WTC11 (cell line): Measurements from ENCODE around the gene HLTF. TPM values are rescaled to one million over a fixed set of nuclear protein-coding genes. Genes with fewer than 3 reads are reported as not detected.

Experiments
- ATAC-seq: fragments of 200-7000 bp; cut with Tn5 transposase; 2 replicates; pipeline ENCODE4 v1.10.0; 2021; ENCODE audit warnings: mild to moderate bottlenecking, moderate library complexity
- CTCF ChIA-PET: fragments of 300-600 bp; sonication (Branson Sonifier 250); formaldehyde crosslinking; loops from one replicate; lab custom pipeline; 2021; ENCODE audit warnings: antibody characterized with exemption; lab: Charles Lee
- POLR2A ChIA-PET: fragments of 350-600 bp; sonication (Branson Sonifier 250); formaldehyde crosslinking; loops from one replicate; lab custom pipeline; 2021; ENCODE audit warnings: antibody characterized with exemption; lab: Charles Lee
- DNase-seq: peaks from one replicate; pipeline ENCODE4 v3.0.0; 2021; ENCODE audit warnings: low spot score
- H3K27ac Mint-ChIP-seq: 2 replicates; pipeline ENCODE4 v1.8.0; 2021; ENCODE audit warnings: mixed read lengths
- H3K27me3 Mint-ChIP-seq: 2 replicates; pipeline ENCODE4 v1.8.0; 2021; ENCODE audit warnings: low read depth, mild to moderate bottlenecking, moderate library complexity, mixed read lengths
- H3K36me3 Mint-ChIP-seq: 2 replicates; pipeline ENCODE4 v1.8.0; 2021; ENCODE audit warnings: mixed read lengths
- H3K4me1 Mint-ChIP-seq: 2 replicates; pipeline ENCODE4 v1.8.0; 2022; ENCODE audit warnings: mixed read lengths
- H3K4me3 Mint-ChIP-seq: 2 replicates; pipeline ENCODE4 v1.8.0; 2021; ENCODE audit warnings: mild to moderate bottlenecking, moderate library complexity, mixed read lengths
- H3K9me3 Mint-ChIP-seq: 2 replicates; pipeline ENCODE4 v1.8.0; 2021; ENCODE audit warnings: mixed read lengths
- ATF6 ChIP-seq: sonication (generic); formaldehyde crosslinking; IDR thresholded peaks from 2 replicates; pipeline ENCODE4 v1.8.1; 2023; ENCODE audit warnings: mild to moderate bottlenecking, missing genetic modification reagents
- CDX4 ChIP-seq: fragments of 250-450 bp; sonication (Bioruptor Pico); IDR thresholded peaks from 2 replicates; pipeline ENCODE4 v1.9.0; 2021; ENCODE audit warnings: moderate library complexity, mild to moderate bottlenecking, inconsistent platforms, borderline replicate concordance
- CREB1 ChIP-seq: sonication (generic); formaldehyde crosslinking; IDR thresholded peaks from 2 replicates; pipeline ENCODE4 v1.8.0; 2023; ENCODE audit warnings: mild to moderate bottlenecking, missing genetic modification reagents
- CTCF ChIP-seq: fragments of 200-600 bp; IDR thresholded peaks from 2 replicates; pipeline ENCODE4 v1.8.0; 2022; ENCODE audit warnings: antibody characterized with exemption
- ESRRA ChIP-seq: sonication (generic); formaldehyde crosslinking; IDR thresholded peaks from 2 replicates; pipeline ENCODE4 v1.8.1; 2022; ENCODE audit warnings: mild to moderate bottlenecking, missing genetic modification reagents, borderline replicate concordance
- FOXJ3 ChIP-seq: sonication (generic); formaldehyde crosslinking; IDR thresholded peaks from 2 replicates; pipeline ENCODE4 v1.9.0; 2021; ENCODE audit warnings: missing genetic modification reagents, mild to moderate bottlenecking, borderline replicate concordance
- FOXK1 ChIP-seq: sonication (generic); formaldehyde crosslinking; IDR thresholded peaks from 2 replicates; pipeline ENCODE4 v1.8.0; 2022; ENCODE audit warnings: mild to moderate bottlenecking, moderate library complexity, missing genetic modification reagents
- FOXP4 ChIP-seq: sonication (generic); formaldehyde crosslinking; IDR thresholded peaks from 2 replicates; pipeline ENCODE4 v1.8.0; 2022; ENCODE audit warnings: mild to moderate bottlenecking, missing genetic modification reagents
- GABPB1 ChIP-seq: sonication (generic); formaldehyde crosslinking; IDR thresholded peaks from 2 replicates; pipeline ENCODE4 v1.8.1; 2023; ENCODE audit warnings: mild to moderate bottlenecking, missing genetic modification reagents
- GTF2I ChIP-seq: fragments of 250-450 bp; sonication (Bioruptor Pico); conservative IDR thresholded peaks from 2 replicates; pipeline ENCODE4 v1.4.0; 2021; ENCODE audit warnings: mild to moderate bottlenecking
- JUN ChIP-seq: sonication (generic); formaldehyde crosslinking; IDR thresholded peaks from 2 replicates; pipeline ENCODE4 v1.8.0; 2023; ENCODE audit warnings: mild to moderate bottlenecking, missing genetic modification reagents
- KAT7 ChIP-seq: sonication (generic); formaldehyde crosslinking; IDR thresholded peaks from 2 replicates; pipeline ENCODE4 v1.8.1; 2023; ENCODE audit warnings: missing genetic modification reagents, mild to moderate bottlenecking, borderline replicate concordance
- MLX ChIP-seq: sonication (generic); formaldehyde crosslinking; IDR thresholded peaks from 2 replicates; pipeline ENCODE4 v1.8.1; 2023; ENCODE audit warnings: mild to moderate bottlenecking, missing genetic modification reagents, moderate library complexity
- NR1H2 ChIP-seq: sonication (generic); formaldehyde crosslinking; IDR thresholded peaks from 2 replicates; pipeline ENCODE4 v1.9.0; 2021; ENCODE audit warnings: mild to moderate bottlenecking, moderate library complexity, missing genetic modification reagents
- NR3C1 ChIP-seq: sonication (generic); formaldehyde crosslinking; conservative IDR thresholded peaks from 2 replicates; pipeline ENCODE4 v1.8.1; 2023; ENCODE audit warnings: low read depth, mild to moderate bottlenecking, missing genetic modification reagents
- SMAD3 ChIP-seq: sonication (generic); formaldehyde crosslinking; IDR thresholded peaks from 2 replicates; pipeline ENCODE4 v1.8.0; 2022; ENCODE audit warnings: missing genetic modification reagents, mild to moderate bottlenecking, borderline replicate concordance
- SMAD4 ChIP-seq: sonication (generic); formaldehyde crosslinking; IDR thresholded peaks from 2 replicates; pipeline ENCODE4 v1.8.0; 2022; ENCODE audit warnings: mild to moderate bottlenecking, missing genetic modification reagents
- USF2 ChIP-seq: sonication (generic); formaldehyde crosslinking; IDR thresholded peaks from 2 replicates; pipeline ENCODE4 v1.8.1; 2023; ENCODE audit warnings: mild to moderate bottlenecking, missing genetic modification reagents, moderate library complexity
- ZNF425 ChIP-seq: fragments of 250-450 bp; sonication (Bioruptor Pico); conservative IDR thresholded peaks from 2 replicates; pipeline ENCODE4 v1.9.0; 2021; ENCODE audit warnings: mild to moderate bottlenecking
- ZNF512 ChIP-seq: sonication (generic); formaldehyde crosslinking; IDR thresholded peaks from 2 replicates; pipeline ENCODE4 v1.8.1; 2022; ENCODE audit warnings: missing genetic modification reagents, borderline replicate concordance
- total RNA-seq: library from RNA; stranded (reverse); gene quantifications from 3 replicates; pipeline ENCODE4 v1.2.3, GENCODE V29; 2021

The HLTF gene
- total RNA-seq, 1 experiment from 2014 or later: 62.4 TPM

- TF ChIP-seq ATF6 (no peak), CDX4 (CRISPR knock-in tag) (no peak), JUN (CRISPR knock-in tag) (no peak)
Measured at GRCh38 chr3:149016242-149016641, 70.1 kb downstream of the HLTF start (continued).

- peak overlapping the region; percentile 5 for H3K27ac Mint-ChIP-seq
- peaks cover 38% of the 10 kb centered on the region for H3K4me1 Mint-ChIP-seq
- CTCF ChIA-PET: no interaction called here
Measured at GRCh38 chr3:149015393-149015792, 70.9 kb downstream of the HLTF start.

GRCh38 chr3:149013726-149014125, 72.6 kb downstream of the HLTF start:
- ChIA-PET CTCF (no interaction called here), POLR2A (no interaction called here)
- ATAC-seq (no peak), DNase-seq (no peak)
- peaks cover 46% of the 10 kb centered on the region for H3K36me3 Mint-ChIP-seq
- peak overlapping the region; percentile 71; the same call in 1 of the 2 replicates for H3K27ac Mint-ChIP-seq
- H3K4me3 Mint-ChIP-seq: no peak overlapping the region
- no peaks in the 10 kb centered on the region for H3K9me3 Mint-ChIP-seq
- H3K4me1 Mint-ChIP-seq: peaks cover 23% of the 10 kb centered on the region
- no peaks in the 10 kb centered on the region for H3K27me3 Mint-ChIP-seq
- TF ChIP-seq GTF2I (CRISPR knock-in tag) (no peak), NR3C1 (CRISPR knock-in tag) (no peak), FOXK1 (CRISPR knock-in tag) (no peak), CTCF (no peak), FOXP4 (CRISPR knock-in tag) (no peak), FOXJ3 (no peak), CREB1 (no peak), GABPB1 (CRISPR knock-in tag) (no peak), ZNF425 (CRISPR knock-in tag) (no peak), ZNF512 (no peak), USF2 (no peak), KAT7 (no peak)

More at GRCh38 chr3:149015393-149015792, 70.9 kb downstream of the HLTF start:
- no peak overlapping the region for H3K4me3 Mint-ChIP-seq
- POLR2A ChIA-PET: no interaction called here
- no peaks in the 10 kb centered on the region for H3K9me3 Mint-ChIP-seq
- TF ChIP-seq SMAD4 (CRISPR knock-in tag) (no peak), ESRRA (CRISPR knock-in tag) (no peak), SMAD3 (CRISPR knock-in tag) (no peak), MLX (CRISPR knock-in tag) (no peak), NR1H2 (no peak)
- DNase-seq (no peak), ATAC-seq (no peak)
- no peaks in the 10 kb centered on the region for H3K27me3 Mint-ChIP-seq
- peaks cover 37% of the 10 kb centered on the region for H3K36me3 Mint-ChIP-seq
